22Rv1 (cell line): ENCODE measurements around the gene SLIT1.
"Not testable (repeated sequence)": the region's sequence is repeated elsewhere in the genome, so short reads cannot be mapped to it uniquely, and the experiment has no call there.

Experiments
- H3K27ac ChIP-seq: fragments of 450-650 bp; 2 replicates; pipeline ENCODE4 v1.5.1; 2017
- CTCF ChIP-seq: fragments of 450-650 bp; IDR thresholded peaks from 2 replicates; pipeline ENCODE4 v1.5.1; 2017; ENCODE audit warnings: mild to moderate bottlenecking
- ZFX ChIP-seq: fragments of 450-650 bp; IDR thresholded peaks from 2 replicates; pipeline ENCODE4 v1.6.1; 2017; ENCODE audit warnings: antibody characterized with exemption, borderline replicate concordance

Gene SLIT1

GRCh38 chr10:97086530-97086929 is 99.2 kb downstream of the SLIT1 start:
- H3K27ac ChIP-seq = no peak overlapping the region
- no peak for TF ChIP-seq ZFX
- TF ChIP-seq CTCF = no peak

GRCh38 chr10:97083228-97083829 is 102.4 kb downstream of the SLIT1 start:
- no peak overlapping the region for H3K27ac ChIP-seq
- TF ChIP-seq ZFX (no peak), CTCF (no peak)

GRCh38 chr10:97082575-97082974 is 103.2 kb downstream of the SLIT1 start:
- not testable (repeated sequence) for H3K27ac ChIP-seq

- no peak overlapping the region for H3K27ac ChIP-seq
- TF ChIP-seq CTCF = peak; percentile 69
- TF ChIP-seq ZFX = no peak
Observed at GRCh38 chr10:97081621-97082235, 104.0 kb downstream of the SLIT1 start.

GRCh38 chr10:97080051-97080776 is 105.5 kb downstream of the SLIT1 start:
- TF ChIP-seq ZFX (no peak), CTCF (no peak)
- H3K27ac ChIP-seq = no peak overlapping the region

- TF ChIP-seq ZFX = no peak
- no peak overlapping the region for H3K27ac ChIP-seq
Observed at GRCh38 chr10:97079448-97079847, 106.3 kb downstream of the SLIT1 start.

GRCh38 chr10:97078938-97079445 is 106.8 kb downstream of the SLIT1 start:
- TF ChIP-seq ZFX = no peak
- no peak for TF ChIP-seq CTCF
- no peak overlapping the region for H3K27ac ChIP-seq

- H3K27ac ChIP-seq = no peak overlapping the region
- TF ChIP-seq ZFX (no peak), CTCF (no peak)
Observed at GRCh38 chr10:97078261-97078937, 107.4 kb downstream of the SLIT1 start.
